ENCODE results near the gene PHEX. TPM values are rescaled to one million over a fixed set of nuclear protein-coding genes. Genes with fewer than 3 reads are reported as not detected.

PHEX gene
- total RNA-seq, 2 donors from 2014 or later = 0.56 TPM; not detected in 1

DNA sequence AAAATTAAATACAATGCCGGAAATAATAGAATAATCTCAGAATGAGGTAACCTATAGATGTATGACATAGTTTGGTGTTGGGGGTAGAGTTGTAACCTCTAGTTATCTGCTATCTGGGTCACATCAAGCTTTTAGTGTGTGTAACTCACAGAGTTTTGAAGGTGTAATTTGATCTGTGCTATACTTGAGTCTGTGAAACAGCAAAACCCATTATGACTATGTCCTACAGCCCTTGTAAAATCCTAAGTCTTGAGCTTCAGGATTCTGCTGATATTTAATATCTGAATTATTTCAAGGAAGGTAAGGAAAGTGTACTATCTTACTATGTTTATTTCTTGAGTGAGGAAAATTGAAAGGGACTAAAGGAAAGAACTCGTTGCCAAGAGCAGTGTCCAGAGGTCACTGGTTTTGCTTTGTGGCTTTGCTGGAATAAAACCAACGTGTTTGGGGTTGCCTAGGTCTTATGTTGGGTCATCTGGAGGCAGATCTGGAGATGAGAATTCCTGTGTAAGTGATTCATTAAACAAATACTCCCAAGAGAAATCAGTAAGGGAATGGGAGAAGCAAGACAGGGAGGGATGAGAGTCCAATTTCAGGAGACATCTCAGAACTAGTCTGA is 132.8 kb downstream of the PHEX start:
- intact Hi-C loops (cut with DNase I) = no loop called here
- Histone ChIP-seq H3K4me1 (no peaks in the 10 kb centered on the region), H3K27ac (no peak overlapping the region), H3K9ac (ENCODE audit: low read depth in 2 of 2, low read length in 2 of 2) (no peak overlapping the region), H3K27me3 (no peaks in the 10 kb centered on the region), H3K4me3 (no peak overlapping the region), H3K36me3 (no peaks in the 10 kb centered on the region), H3K9me3 (no peaks in the 10 kb centered on the region)
- DNase-seq = no peak
- TF ChIP-seq, protein P1, sequence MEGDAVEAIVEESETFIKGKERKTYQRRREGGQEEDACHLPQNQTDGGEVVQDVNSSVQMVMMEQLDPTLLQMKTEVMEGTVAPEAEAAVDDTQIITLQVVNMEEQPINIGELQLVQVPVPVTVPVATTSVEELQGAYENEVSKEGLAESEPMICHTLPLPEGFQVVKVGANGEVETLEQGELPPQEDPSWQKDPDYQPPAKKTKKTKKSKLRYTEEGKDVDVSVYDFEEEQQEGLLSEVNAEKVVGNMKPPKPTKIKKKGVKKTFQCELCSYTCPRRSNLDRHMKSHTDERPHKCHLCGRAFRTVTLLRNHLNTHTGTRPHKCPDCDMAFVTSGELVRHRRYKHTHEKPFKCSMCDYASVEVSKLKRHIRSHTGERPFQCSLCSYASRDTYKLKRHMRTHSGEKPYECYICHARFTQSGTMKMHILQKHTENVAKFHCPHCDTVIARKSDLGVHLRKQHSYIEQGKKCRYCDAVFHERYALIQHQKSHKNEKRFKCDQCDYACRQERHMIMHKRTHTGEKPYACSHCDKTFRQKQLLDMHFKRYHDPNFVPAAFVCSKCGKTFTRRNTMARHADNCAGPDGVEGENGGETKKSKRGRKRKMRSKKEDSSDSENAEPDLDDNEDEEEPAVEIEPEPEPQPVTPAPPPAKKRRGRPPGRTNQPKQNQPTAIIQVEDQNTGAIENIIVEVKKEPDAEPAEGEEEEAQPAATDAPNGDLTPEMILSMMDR (IDR thresholded peaks at IDR 0.05) = no peak

GRCh38 chrX:22165732-22166457 is 133.8 kb downstream of the PHEX start:
- Histone ChIP-seq H3K4me3 (no peak overlapping the region), H3K27me3 (no peaks in the 10 kb centered on the region), H3K27ac (no peak overlapping the region), H3K4me1 (no peaks in the 10 kb centered on the region), H3K36me3 (no peaks in the 10 kb centered on the region), H3K9me3 (no peaks in the 10 kb centered on the region), H3K9ac (ENCODE audit: low read depth in 2 of 2, low read length in 2 of 2) (no peak overlapping the region)
- TF ChIP-seq, protein P1 (IDR thresholded peaks at IDR 0.05) = no peak
- DNase-seq = no peak
- intact Hi-C loops (cut with DNase I) = no loop called here

GRCh38 chrX:22171287-22172060 is 139.3 kb downstream of the PHEX start:
- intact Hi-C loops (cut with DNase I) = no loop called here
- H3K27me3 ChIP-seq = no peaks in the 10 kb centered on the region
- TF ChIP-seq, protein P1 (IDR thresholded peaks at IDR 0.05) = no peak

GRCh38 chrX:22173966-22174365 is 141.8 kb downstream of the PHEX start:
- Histone ChIP-seq H3K9ac (ENCODE audit: low read depth in 2 of 2, low read length in 2 of 2) (no peak overlapping the region), H3K27ac (no peak overlapping the region), H3K27me3 (no peaks in the 10 kb centered on the region), H3K4me3 (no peak overlapping the region), H3K4me1 (no peaks in the 10 kb centered on the region), H3K9me3 (no peaks in the 10 kb centered on the region), H3K36me3 (no peaks in the 10 kb centered on the region)
- intact Hi-C loops (cut with DNase I) = no loop called here
- DNase-seq = no peak
- TF ChIP-seq, protein P1 (IDR thresholded peaks at IDR 0.05) = no peak

More at GRCh38 chrX:22171287-22172060, 139.3 kb downstream of the PHEX start:
- H3K4me3 ChIP-seq = no peak overlapping the region
- no peaks in the 10 kb centered on the region for H3K36me3 ChIP-seq
- no peak for DNase-seq
- H3K9ac ChIP-seq (ENCODE audit: low read depth in 2 of 2, low read length in 2 of 2) = no peak overlapping the region
- no peaks in the 10 kb centered on the region for H3K9me3 ChIP-seq
- no peaks in the 10 kb centered on the region for H3K4me1 ChIP-seq
- no peak overlapping the region for H3K27ac ChIP-seq

GRCh38 chrX:22177950-22178515 is 145.9 kb downstream of the PHEX start:
- no peaks in the 10 kb centered on the region for H3K36me3 ChIP-seq
- H3K9me3 ChIP-seq = no peaks in the 10 kb centered on the region
- no peak overlapping the region for H3K4me3 ChIP-seq
- TF ChIP-seq, protein P1 (IDR thresholded peaks at IDR 0.05) = no peak
- no peaks in the 10 kb centered on the region for H3K27me3 ChIP-seq
- no peak for DNase-seq
- no peak overlapping the region for H3K27ac ChIP-seq
- H3K9ac ChIP-seq (ENCODE audit: low read depth in 2 of 2, low read length in 2 of 2) = no peak overlapping the region
- no peaks in the 10 kb centered on the region for H3K4me1 ChIP-seq
- intact Hi-C loops (cut with DNase I) = no loop called here
